Prostate gland (tissue), 2 donors: ENCODE results near the gene MMP14.

ENCODE experiments used
- CTCF ChIP-seq, 4 experiments: fragments of 200-600 bp in 2 of 4; fragments of 450-650 bp in 2 of 4; sonication (generic) in 2 of 4; IDR thresholded peaks; 1 replicate in 3 of 4; 2 replicates in 1 of 4; pipeline ENCODE4 v1.5.1; 2016 to 2019; ENCODE audit warnings: antibody characterized with exemption in 4 of 4, mild to moderate bottlenecking in 2 of 4, moderate library complexity in 2 of 4
- POLR2A ChIP-seq: fragments of 450-650 bp; IDR thresholded peaks from one replicate; pipeline ENCODE4 v1.6.1; 2016; ENCODE audit warnings: antibody characterized with exemption, mild to moderate bottlenecking
- POLR2AphosphoS5 ChIP-seq: sonication (generic); formaldehyde crosslinking; IDR thresholded peaks from one replicate; pipeline ENCODE4 v1.6.1; 2017; ENCODE audit warnings: antibody characterized with exemption

- peak; percentile 36 for TF ChIP-seq POLR2A
- no peak for TF ChIP-seq CTCF (IDR thresholded peaks at IDR 0.05)
- peak; percentile 71 for TF ChIP-seq POLR2AphosphoS5
Measured at GRCh38 chr14:22850944-22851764, 14.8 kb downstream of the MMP14 start.
